Right atrium auricular region (tissue), 2 donors: ENCODE data around the gene DHRS12. TPM values are rescaled to one million over a fixed set of nuclear protein-coding genes. Genes with fewer than 3 reads are reported as not detected.
A peak's percentile ranks its signal among the peaks of the same experiment; 100 is the strongest.

Source experiments
- DNase-seq: peaks from one replicate; pipeline ENCODE4 v3.0.0-alpha.2; 2019; ENCODE audit warnings: low spot score
- H3K27ac ChIP-seq, 2 donors: fragments of 200-600 bp; sonication (generic); 1 replicate in 1 of 2; 2 replicates in 1 of 2; pipeline ENCODE4 v1.5.1; 2016 to 2019
- H3K27me3 ChIP-seq, 2 donors: fragments of 200-600 bp; sonication (generic); one replicate each; pipeline versions ENCODE4 v1.5.1 to v1.6.0; 2017 to 2019
- H3K36me3 ChIP-seq: fragments of 200-600 bp; sonication (generic); one replicate; pipeline ENCODE4 v1.5.1; 2016
- H3K4me1 ChIP-seq, 2 donors: fragments of 200-600 bp; sonication (generic); one replicate each; pipeline versions ENCODE4 v1.5.1 to v1.6.0; 2017 to 2019
- H3K4me3 ChIP-seq, 2 donors: fragments of 200-600 bp; sonication (generic); 1 replicate in 1 of 2; 2 replicates in 1 of 2; pipeline ENCODE4 v1.5.1; 2017 to 2019; ENCODE audit warnings: mild to moderate bottlenecking in 1 of 2, moderate library complexity in 1 of 2
- H3K9me3 ChIP-seq, 2 donors: fragments of 200-600 bp; sonication (generic); one replicate each; pipeline ENCODE4 v1.5.1; 2019
- CTCF ChIP-seq, 2 donors: fragments of 200-600 bp; sonication (generic); IDR thresholded peaks; one replicate each; pipeline ENCODE4 v1.5.1; 2019; ENCODE audit warnings: antibody characterized with exemption in 2 of 2
- total RNA-seq, 2 donors: library from RNA; depleted of rRNA; stranded (reverse); fragments of >200 nt; gene quantifications; one replicate each; pipeline ENCODE4 v1.1.0, GENCODE V29; 2016

DHRS12 gene
- total RNA-seq, 2 donors from 2014 or later = 9.6 to 10.1 TPM

GRCh38 chr13:51727634-51728274 is 76.2 kb downstream of the DHRS12 start:
- H3K4me3 ChIP-seq = no peak overlapping the region
- no peak for TF ChIP-seq CTCF (IDR thresholded peaks at IDR 0.05)
- H3K36me3 ChIP-seq = no peaks in the 10 kb centered on the region
- H3K4me1 ChIP-seq = peaks cover 0 to 43% of the 10 kb centered on the region in 2 donors
- no peak for DNase-seq
- H3K9me3 ChIP-seq = no peaks in the 10 kb centered on the region
- no peaks in the 10 kb centered on the region for H3K27me3 ChIP-seq
- no peak overlapping the region for H3K27ac ChIP-seq

GRCh38 chr13:51726446-51727193 is 77.3 kb downstream of the DHRS12 start:
- Histone ChIP-seq H3K27me3 (no peaks in the 10 kb centered on the region), H3K9me3 (no peaks in the 10 kb centered on the region), H3K27ac (peak overlapping the region in 1 of 2 donors; percentile 26), H3K36me3 (no peaks in the 10 kb centered on the region), H3K4me1 (peaks cover 0 to 44% of the 10 kb centered on the region in 2 donors), H3K4me3 (no peak overlapping the region)
- DNase-seq = no peak
- no peak for TF ChIP-seq CTCF (IDR thresholded peaks at IDR 0.05)

- no peak for DNase-seq
- Histone ChIP-seq H3K27me3 (no peaks in the 10 kb centered on the region), H3K27ac (no peak overlapping the region), H3K9me3 (no peaks in the 10 kb centered on the region), H3K36me3 (no peaks in the 10 kb centered on the region), H3K4me3 (no peak overlapping the region), H3K4me1 (peaks cover 0 to 32% of the 10 kb centered on the region in 2 donors)
- no peak for TF ChIP-seq CTCF (IDR thresholded peaks at IDR 0.05)
Observed at GRCh38 chr13:51724721-51725120, 79.2 kb downstream of the DHRS12 start.

- H3K9me3 ChIP-seq = no peaks in the 10 kb centered on the region
- TF ChIP-seq CTCF (IDR thresholded peaks at IDR 0.05) = no peak
- H3K36me3 ChIP-seq = no peaks in the 10 kb centered on the region
- H3K4me3 ChIP-seq = no peak overlapping the region
- no peak overlapping the region for H3K27ac ChIP-seq
- no peaks in the 10 kb centered on the region for H3K27me3 ChIP-seq
- DNase-seq = no peak
- H3K4me1 ChIP-seq = peaks cover 0 to 25% of the 10 kb centered on the region in 2 donors
Observed at GRCh38 chr13:51723529-51723928, 80.4 kb downstream of the DHRS12 start.

- TF ChIP-seq CTCF (IDR thresholded peaks at IDR 0.05) = no peak
- Histone ChIP-seq H3K4me1 (peaks cover 0 to 19% of the 10 kb centered on the region in 2 donors), H3K27me3 (no peaks in the 10 kb centered on the region), H3K27ac (peak overlapping the region; percentile 33 to 50), H3K9me3 (no peaks in the 10 kb centered on the region), H3K4me3 (no peak overlapping the region), H3K36me3 (no peaks in the 10 kb centered on the region)
- no peak for DNase-seq
Observed at GRCh38 chr13:51721496-51721895, 82.5 kb downstream of the DHRS12 start.
